Kidney (tissue), 14 donors: ENCODE results near the gene SCMH1. TPM values are rescaled to one million over a fixed set of nuclear protein-coding genes. Genes with fewer than 3 reads are reported as not detected.
A peak's percentile ranks its signal among the peaks of the same experiment; 100 is the strongest.

Source experiments
- DNase-seq, 5 donors: peaks; one replicate each; pipeline ENCODE4 v3.0.0-alpha.2; 2013 to 2020
- FAIRE-seq: peaks from 2 replicates; lab custom pipeline; 2012; peaks lifted over from hg19 to GRCh38; lab: Jason Lieb, UNC
- H3K27ac ChIP-seq, 2 donors: one replicate each; pipeline ENCODE4 v1.7.0; 2013; ENCODE audit warnings: low read depth in 2 of 2, low read length in 2 of 2, inconsistent platforms in 1 of 2
- H3K27me3 ChIP-seq: one replicate; pipeline ENCODE4 v1.7.1; 2013; ENCODE audit warnings: low read length, inconsistent platforms; ENCODE audit not compliant: control insufficient read depth, insufficient read depth
- H3K36me3 ChIP-seq, 3 donors: one replicate each; pipeline versions ENCODE4 v1.7.0 to v1.7.1; 2013; ENCODE audit warnings: low read length in 3 of 3, control low read depth in 1 of 3, inconsistent platforms in 1 of 3; ENCODE audit not compliant: insufficient read depth in 3 of 3, control insufficient read depth in 2 of 3
- H3K4me1 ChIP-seq, 3 donors: one replicate each; pipeline versions ENCODE4 v1.7.0 to v1.7.1; 2013; ENCODE audit warnings: low read length in 3 of 3, inconsistent platforms in 1 of 3, low read depth in 1 of 3; ENCODE audit not compliant: control insufficient read depth in 2 of 3, insufficient read depth in 2 of 3
- H3K4me3 ChIP-seq, 3 donors: one replicate each; pipeline versions ENCODE4 v1.7.0 to v1.8.1; 2013; ENCODE audit warnings: low read length in 3 of 3, control low read depth in 1 of 3, inconsistent platforms in 1 of 3
- H3K9ac ChIP-seq, 3 donors: one replicate each; pipeline versions ENCODE4 v1.7.0 to v1.7.1; 2013; ENCODE audit warnings: low read length in 3 of 3, control low read depth in 1 of 3, inconsistent platforms in 1 of 3
- H3K9me3 ChIP-seq, 3 donors: one replicate each; pipeline versions ENCODE4 v1.7.0 to v1.7.1; 2013; ENCODE audit warnings: low read length in 3 of 3, control low read depth in 1 of 3, inconsistent platforms in 1 of 3; ENCODE audit not compliant: control insufficient read depth in 2 of 3, insufficient read depth in 1 of 3
- CTCF ChIP-seq: IDR thresholded peaks from 3 replicates; pipeline ENCODE4 v1.5.1; 2012; ENCODE audit warnings: mild to moderate bottlenecking, moderate library complexity, borderline replicate concordance; ENCODE audit not compliant: insufficient read depth; ENCODE audit errors: extremely low read depth
- intact Hi-C: fragments of 100-400 bp; cut with DNase I; formaldehyde crosslinking; loops from one replicate; pipeline ENCODE4 v1.11.1; 2022
- polyA plus RNA-seq: library from polyadenylated mRNA; stranded (reverse); fragments of 350-450 nt; fragmentation: Illumina TruSeq; extraction: RNeasy Lipid Tissue Mini Kit (QIAGEN cat#74804); gene quantifications from one replicate; pipeline ENCODE4 v1.2.3, GENCODE V29; 2014; ENCODE audit warnings: low read depth, low replicate concordance; ENCODE audit not compliant: insufficient read depth
- total RNA-seq: library from RNA; stranded (reverse); fragmentation: NEBNext Ultra II Directional; extraction: Animal tissue kit (Norgen Biotek cat#: 25700); gene quantifications from one replicate; pipeline ENCODE4 v1.2.1, GENCODE V29; 2021
- donor health status: control.
- donor health status: control.
- donor health status: control.
- donor health status: control.
- donor health status: control.
- donor health status: DM: yes; HTN: yes; CAD: no.
- donor health status: Normal renal cell carcinoma (clear cell type).

The SCMH1 gene
- total and polyA plus RNA-seq, 2 donors from 2014 or later: 26.4 to 58.3 TPM

GRCh38 chr1:41282679-41283317, 40.7 kb upstream of the SCMH1 start:
- FAIRE-seq (no peak), DNase-seq (peak in 4 of 5 donors; percentile 45 to 57 (median 50))
- Histone ChIP-seq H3K27ac (no peak overlapping the region), H3K9me3 (no peaks in the 10 kb centered on the region), H3K4me3 (no peak overlapping the region), H3K27me3 (no peaks in the 10 kb centered on the region), H3K36me3 (no peaks in the 10 kb centered on the region), H3K4me1 (peaks cover 0 to 2% (median 0%) of the 10 kb centered on the region in 3 donors), H3K9ac (no peak overlapping the region)
- intact Hi-C loops: no loop called here
- peak; percentile 54 for TF ChIP-seq CTCF

GRCh38 chr1:41281334-41281733, 39.2 kb upstream of the SCMH1 start:
- no peaks in the 10 kb centered on the region for H3K27me3 ChIP-seq
- H3K4me1 ChIP-seq: peaks cover 0 to 6% (median 4%) of the 10 kb centered on the region in 3 donors
- H3K36me3 ChIP-seq: no peaks in the 10 kb centered on the region
- no peak for TF ChIP-seq CTCF
- no peaks in the 10 kb centered on the region for H3K9me3 ChIP-seq
- no peak overlapping the region for H3K9ac ChIP-seq
- intact Hi-C loops: no loop called here
- FAIRE-seq (no peak), DNase-seq (no peak)
- H3K4me3 ChIP-seq: no peak overlapping the region
- no peak overlapping the region for H3K27ac ChIP-seq

- TF ChIP-seq CTCF: no peak
- FAIRE-seq: no peak
- H3K9me3 ChIP-seq: no peaks in the 10 kb centered on the region
- H3K36me3 ChIP-seq: no peaks in the 10 kb centered on the region
- intact Hi-C loops: no loop called here
- H3K9ac ChIP-seq: no peak overlapping the region
- H3K4me1 ChIP-seq: peaks cover 0 to 6% (median 4%) of the 10 kb centered on the region in 3 donors
- H3K4me3 ChIP-seq: no peak overlapping the region
- H3K27me3 ChIP-seq: no peaks in the 10 kb centered on the region
- no peak for DNase-seq
- H3K27ac ChIP-seq: no peak overlapping the region
These were observed 38.3 kb upstream of the SCMH1 start for GRCh38 chr1:41280202-41281032.
